ENCODE results near the gene SLC19A2. TPM values are rescaled to one million over a fixed set of nuclear protein-coding genes. Genes with fewer than 3 reads are reported as not detected.

SLC19A2 gene
- total and polyA plus RNA-seq, 2 donors (not counting 1 experiment from before 2014, with no cell fraction given) = 5.2 to 8.9 TPM

DNA sequence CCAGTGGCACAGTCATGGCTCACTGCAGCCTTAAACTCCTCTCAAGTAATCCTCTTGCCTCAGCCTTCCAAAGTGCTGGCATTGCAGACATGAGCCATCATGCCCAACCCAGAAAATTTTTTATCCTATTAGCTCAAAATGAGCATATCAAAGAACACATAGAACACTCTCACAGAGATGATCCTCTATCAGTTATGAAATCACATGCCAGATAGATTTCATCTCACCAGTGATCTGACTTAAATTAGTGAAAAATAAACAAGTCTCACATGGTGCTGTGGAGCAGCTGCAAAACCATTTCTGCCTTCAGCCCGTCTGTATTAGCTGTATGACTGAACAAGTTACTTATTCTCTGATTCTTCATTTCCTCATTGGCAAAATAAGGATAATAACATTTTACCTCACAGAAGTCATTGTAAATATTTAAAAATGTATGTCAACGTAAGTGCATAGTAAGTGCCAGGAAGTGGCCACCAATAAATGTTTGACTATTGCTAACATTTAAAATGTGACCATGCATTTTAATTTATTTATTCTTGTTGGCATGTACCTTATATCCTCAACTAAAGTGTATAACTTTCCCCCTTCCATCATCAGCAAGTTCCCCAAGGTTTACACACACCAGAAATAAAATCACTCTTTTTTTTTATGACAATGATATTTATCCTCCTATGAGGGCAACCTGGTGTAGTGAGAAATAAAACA lies 29.0 kb upstream of the SLC19A2 start:
- no peak for DNase-seq (ENCODE audit: low read depth in 2 of 2)
- Histone ChIP-seq H3K4me2 (ENCODE audit: extremely low read depth, insufficient read depth, low read length) (no peak overlapping the region), H2AFZ (ENCODE audit: low read length) (no peak overlapping the region), H3K4me3 (replicated peaks in 1 of 4; ENCODE audit: control extremely low read depth in 1 of 4, insufficient read depth in 1 of 4, low read depth in 3 of 4, low read length in 4 of 4) (no peak overlapping the region), H3K36me3 (ENCODE audit: control insufficient read depth, insufficient read depth, low read length) (no peaks in the 10 kb centered on the region), H3K9me3 (ENCODE audit: control insufficient read depth, insufficient read depth, low read depth, low read length) (no peaks in the 10 kb centered on the region), H3K9ac (ENCODE audit: insufficient read depth, low read length) (no peak overlapping the region), H3K27me3 (ENCODE audit: control insufficient read depth, insufficient read depth, low read length) (no peaks in the 10 kb centered on the region), H4K20me1 (ENCODE audit: control insufficient read depth, extremely low read depth, insufficient read depth, low read length) (no peaks in the 10 kb centered on the region), H3K4me1 (ENCODE audit: control insufficient read depth, extremely low read depth, insufficient read depth, low read length) (peaks cover 5% of the 10 kb centered on the region), H3K27ac (ENCODE audit: insufficient read depth, low read length) (no peak overlapping the region), H3K79me2 (ENCODE audit: control insufficient read depth, insufficient read depth, low read length) (no peaks in the 10 kb centered on the region)
- TF ChIP-seq, protein P1, sequence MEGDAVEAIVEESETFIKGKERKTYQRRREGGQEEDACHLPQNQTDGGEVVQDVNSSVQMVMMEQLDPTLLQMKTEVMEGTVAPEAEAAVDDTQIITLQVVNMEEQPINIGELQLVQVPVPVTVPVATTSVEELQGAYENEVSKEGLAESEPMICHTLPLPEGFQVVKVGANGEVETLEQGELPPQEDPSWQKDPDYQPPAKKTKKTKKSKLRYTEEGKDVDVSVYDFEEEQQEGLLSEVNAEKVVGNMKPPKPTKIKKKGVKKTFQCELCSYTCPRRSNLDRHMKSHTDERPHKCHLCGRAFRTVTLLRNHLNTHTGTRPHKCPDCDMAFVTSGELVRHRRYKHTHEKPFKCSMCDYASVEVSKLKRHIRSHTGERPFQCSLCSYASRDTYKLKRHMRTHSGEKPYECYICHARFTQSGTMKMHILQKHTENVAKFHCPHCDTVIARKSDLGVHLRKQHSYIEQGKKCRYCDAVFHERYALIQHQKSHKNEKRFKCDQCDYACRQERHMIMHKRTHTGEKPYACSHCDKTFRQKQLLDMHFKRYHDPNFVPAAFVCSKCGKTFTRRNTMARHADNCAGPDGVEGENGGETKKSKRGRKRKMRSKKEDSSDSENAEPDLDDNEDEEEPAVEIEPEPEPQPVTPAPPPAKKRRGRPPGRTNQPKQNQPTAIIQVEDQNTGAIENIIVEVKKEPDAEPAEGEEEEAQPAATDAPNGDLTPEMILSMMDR (conservative IDR thresholded peaks at IDR 0.05 in 1 of 2, IDR thresholded peaks at IDR 0.05 in 1 of 2; ENCODE audit: low read depth in 1 of 2, low read length in 2 of 2) = no peak
- no peak for TF ChIP-seq EZH2 (IDR thresholded peaks at IDR 0.05; ENCODE audit: low read length, missing control alignments)

DNA sequence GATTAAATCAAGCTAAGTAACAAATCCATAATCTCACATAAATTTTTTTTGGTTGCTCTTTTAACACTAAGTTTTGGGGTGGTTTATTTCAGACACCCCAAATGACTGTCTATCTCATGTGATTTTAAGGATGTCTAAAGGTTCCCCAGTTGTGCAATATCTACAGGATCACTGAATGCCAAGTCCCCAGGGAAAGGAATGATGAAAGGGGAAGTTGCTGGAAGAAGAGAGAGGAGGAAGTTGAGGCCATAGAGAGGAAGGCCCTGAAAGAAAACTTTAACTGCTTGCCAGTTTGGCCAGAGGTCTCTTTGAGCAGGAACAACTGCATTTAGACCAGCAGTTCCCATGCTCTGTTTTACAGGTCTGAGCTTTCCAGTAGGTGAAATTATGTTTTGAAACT lies 27.5 kb upstream of the SLC19A2 start:
- H3K36me3 ChIP-seq (ENCODE audit: control insufficient read depth, insufficient read depth, low read length) = no peaks in the 10 kb centered on the region
- no peaks in the 10 kb centered on the region for H4K20me1 ChIP-seq (ENCODE audit: control insufficient read depth, extremely low read depth, insufficient read depth, low read length)
- no peak overlapping the region for H2AFZ ChIP-seq (ENCODE audit: low read length)
- no peaks in the 10 kb centered on the region for H3K9me3 ChIP-seq (ENCODE audit: control insufficient read depth, insufficient read depth, low read depth, low read length)
- peak in 1 of 2 donors; percentile 50 for DNase-seq (ENCODE audit: low read depth in 2 of 2)
- no peaks in the 10 kb centered on the region for H3K79me2 ChIP-seq (ENCODE audit: control insufficient read depth, insufficient read depth, low read length)
- H3K4me2 ChIP-seq (ENCODE audit: extremely low read depth, insufficient read depth, low read length) = no peak overlapping the region
- no peak overlapping the region for H3K9ac ChIP-seq (ENCODE audit: insufficient read depth, low read length)
- TF ChIP-seq, protein P1 (conservative IDR thresholded peaks at IDR 0.05 in 1 of 2, IDR thresholded peaks at IDR 0.05 in 1 of 2; ENCODE audit: low read depth in 1 of 2, low read length in 2 of 2) = no peak
- TF ChIP-seq EZH2 (IDR thresholded peaks at IDR 0.05; ENCODE audit: low read length, missing control alignments) = no peak
- H3K4me1 ChIP-seq (ENCODE audit: control insufficient read depth, extremely low read depth, insufficient read depth, low read length) = peaks cover 5% of the 10 kb centered on the region
- no peak overlapping the region for H3K4me3 ChIP-seq (replicated peaks in 1 of 4; ENCODE audit: control extremely low read depth in 1 of 4, insufficient read depth in 1 of 4, low read depth in 3 of 4, low read length in 4 of 4)
- H3K27me3 ChIP-seq (ENCODE audit: control insufficient read depth, insufficient read depth, low read length) = no peaks in the 10 kb centered on the region
- H3K27ac ChIP-seq (ENCODE audit: insufficient read depth, low read length) = no peak overlapping the region

DNA sequence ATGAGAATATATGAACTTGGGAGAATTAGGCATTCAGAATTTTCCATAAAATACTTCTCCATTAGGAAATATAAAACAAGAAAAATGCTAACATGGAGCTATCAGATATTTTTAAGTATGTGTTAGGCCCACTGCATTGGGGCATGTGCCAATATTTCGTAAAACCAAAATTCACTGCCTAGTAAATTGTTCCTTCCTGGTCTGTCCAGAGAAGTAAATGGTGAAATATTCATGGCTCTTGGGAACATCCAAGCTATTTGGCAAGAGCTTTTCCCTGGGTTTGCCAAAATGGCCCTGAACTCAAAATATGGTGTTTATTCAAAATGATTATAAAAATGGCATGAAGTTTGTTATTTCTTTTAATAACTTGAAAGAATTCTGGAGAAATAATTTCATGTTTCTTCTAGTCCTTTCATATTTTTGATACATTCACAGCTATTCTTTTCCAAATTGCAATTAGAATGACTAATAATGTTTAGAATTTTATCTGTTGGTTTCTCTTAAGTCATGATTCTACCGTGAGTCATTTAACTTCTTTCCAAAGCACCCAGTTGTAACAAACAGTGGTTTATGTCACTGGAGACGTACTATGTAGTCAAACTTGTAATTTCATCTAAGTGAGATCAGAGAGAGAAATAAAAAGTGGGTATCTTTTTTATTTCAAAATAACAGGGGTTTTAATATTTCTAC lies 25.7 kb upstream of the SLC19A2 start:
- H3K4me2 ChIP-seq (ENCODE audit: extremely low read depth, insufficient read depth, low read length) = peak overlapping the region; percentile 0
- no peak overlapping the region for H3K4me3 ChIP-seq (replicated peaks in 1 of 4; ENCODE audit: control extremely low read depth in 1 of 4, insufficient read depth in 1 of 4, low read depth in 3 of 4, low read length in 4 of 4)

More for the DNA sequence above, 25.7 kb upstream of the SLC19A2 start:
- Histone ChIP-seq H3K9me3 (ENCODE audit: control insufficient read depth, insufficient read depth, low read depth, low read length) (no peaks in the 10 kb centered on the region), H4K20me1 (ENCODE audit: control insufficient read depth, extremely low read depth, insufficient read depth, low read length) (no peaks in the 10 kb centered on the region), H3K36me3 (ENCODE audit: control insufficient read depth, insufficient read depth, low read length) (no peaks in the 10 kb centered on the region), H3K79me2 (ENCODE audit: control insufficient read depth, insufficient read depth, low read length) (no peaks in the 10 kb centered on the region), H3K4me1 (ENCODE audit: control insufficient read depth, extremely low read depth, insufficient read depth, low read length) (peaks cover 5% of the 10 kb centered on the region), H3K27me3 (ENCODE audit: control insufficient read depth, insufficient read depth, low read length) (no peaks in the 10 kb centered on the region), H2AFZ (ENCODE audit: low read length) (no peak overlapping the region), H3K9ac (ENCODE audit: insufficient read depth, low read length) (no peak overlapping the region), H3K27ac (ENCODE audit: insufficient read depth, low read length) (no peak overlapping the region)
- peak; percentile 91 to 92 for DNase-seq (ENCODE audit: low read depth in 2 of 2)
- TF ChIP-seq EZH2 (IDR thresholded peaks at IDR 0.05; ENCODE audit: low read length, missing control alignments) = no peak
- TF ChIP-seq, protein P1 (conservative IDR thresholded peaks at IDR 0.05 in 1 of 2, IDR thresholded peaks at IDR 0.05 in 1 of 2; ENCODE audit: low read depth in 1 of 2, low read length in 2 of 2) = no peak
